ENCODE measurements around the gene PWWP2B.
A peak's percentile ranks its signal among the peaks of the same experiment; 100 is the strongest.
"Not testable (repeated sequence)": the region's sequence is repeated elsewhere in the genome, so short reads cannot be mapped to it uniquely, and the experiment has no call there.

The PWWP2B gene

GRCh38 chr10:132430231-132430743 is 33.3 kb downstream of the PWWP2B start:
- TF ChIP-seq ZFX (IDR thresholded peaks at IDR 0.05) (no peak), CTCF (conservative IDR thresholded peaks at IDR 0.05) (no peak)
- H3K27ac ChIP-seq = no peak overlapping the region

GRCh38 chr10:132430861-132431271 is 33.9 kb downstream of the PWWP2B start:
- H3K27ac ChIP-seq = no peak overlapping the region
- TF ChIP-seq ZFX (IDR thresholded peaks at IDR 0.05) (no peak), CTCF (conservative IDR thresholded peaks at IDR 0.05) (no peak)

GRCh38 chr10:132431537-132432175 is 34.7 kb downstream of the PWWP2B start:
- no peak overlapping the region for H3K27ac ChIP-seq
- TF ChIP-seq ZFX (IDR thresholded peaks at IDR 0.05) (no peak), CTCF (conservative IDR thresholded peaks at IDR 0.05) (no peak)

GRCh38 chr10:132432176-132432540 is 35.2 kb downstream of the PWWP2B start:
- no peak overlapping the region for H3K27ac ChIP-seq
- no peak for TF ChIP-seq ZFX (IDR thresholded peaks at IDR 0.05)
- no peak for TF ChIP-seq CTCF (conservative IDR thresholded peaks at IDR 0.05)

GRCh38 chr10:132433671-132434340 is 36.8 kb downstream of the PWWP2B start:
- TF ChIP-seq ZFX (IDR thresholded peaks at IDR 0.05) (no peak), CTCF (conservative IDR thresholded peaks at IDR 0.05) (no peak)
- H3K27ac ChIP-seq = peak overlapping the region; percentile 48

GRCh38 chr10:132434405-132435005 is 37.5 kb downstream of the PWWP2B start:
- peak overlapping the region; percentile 48 for H3K27ac ChIP-seq
- TF ChIP-seq ZFX (IDR thresholded peaks at IDR 0.05) (no peak), CTCF (conservative IDR thresholded peaks at IDR 0.05) (no peak)

- not testable (repeated sequence) for H3K27ac ChIP-seq
These were observed 38.3 kb downstream of the PWWP2B start for GRCh38 chr10:132435320-132435719.

- not testable (repeated sequence) for H3K27ac ChIP-seq
These were observed 39.1 kb downstream of the PWWP2B start for GRCh38 chr10:132436096-132436495.
